HK-2 (cell line): ENCODE data around the gene KCTD17.
A peak's percentile ranks its signal among the peaks of the same experiment; 100 is the strongest.

ENCODE experiments used
- DNase-seq: peaks from one replicate; pipeline ENCODE4 v3.0.0-alpha.2; 2018; ENCODE audit not compliant: unreplicated experiment

The KCTD17 gene

DNA sequence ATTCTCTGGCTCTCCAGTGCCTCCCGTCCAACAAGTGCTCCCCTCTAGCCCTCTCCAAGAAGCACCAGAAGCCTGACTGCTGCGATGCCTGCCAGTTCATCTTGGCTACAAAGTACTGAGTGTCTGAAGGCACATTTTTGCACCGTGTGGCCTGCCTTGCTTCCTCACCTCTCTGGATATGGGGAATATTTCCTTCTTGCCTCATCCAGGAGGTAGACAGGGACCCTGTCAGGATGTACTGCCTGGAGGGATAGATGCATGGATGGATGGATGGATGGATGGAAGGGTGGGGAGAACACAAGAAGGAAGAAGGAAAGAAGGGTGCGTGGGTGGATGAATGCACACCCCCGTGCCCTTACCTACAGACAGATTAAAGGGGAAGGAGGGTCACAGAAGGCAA is 27.6 kb downstream of the KCTD17 start:
- DNase-seq, result no peak

DNA sequence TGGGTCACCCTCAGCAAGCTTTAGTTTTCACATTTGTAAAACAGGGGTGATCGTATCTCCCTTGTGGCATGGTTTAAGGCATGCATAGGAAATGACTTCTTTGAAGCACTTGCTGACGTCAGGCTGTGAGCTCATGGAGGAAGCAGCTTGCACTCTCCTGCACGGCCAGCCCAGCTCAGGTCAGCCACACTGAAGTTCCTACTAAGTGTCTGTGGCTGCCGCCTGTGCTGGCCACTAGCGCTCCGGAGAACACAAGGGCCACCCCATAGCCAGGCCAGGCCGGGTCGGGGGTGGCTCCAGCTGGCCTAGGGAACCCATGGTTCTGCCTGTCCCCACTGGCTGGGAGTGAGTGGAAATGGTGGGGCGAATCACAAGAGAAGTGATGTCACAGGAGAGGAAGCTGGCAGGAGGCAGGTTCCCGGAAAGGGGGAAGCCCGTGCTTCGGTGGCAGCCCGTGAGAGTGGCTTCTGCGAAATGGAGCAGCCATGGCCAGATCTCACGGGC is 28.2 kb downstream of the KCTD17 start:
- DNase-seq, result no peak

DNA sequence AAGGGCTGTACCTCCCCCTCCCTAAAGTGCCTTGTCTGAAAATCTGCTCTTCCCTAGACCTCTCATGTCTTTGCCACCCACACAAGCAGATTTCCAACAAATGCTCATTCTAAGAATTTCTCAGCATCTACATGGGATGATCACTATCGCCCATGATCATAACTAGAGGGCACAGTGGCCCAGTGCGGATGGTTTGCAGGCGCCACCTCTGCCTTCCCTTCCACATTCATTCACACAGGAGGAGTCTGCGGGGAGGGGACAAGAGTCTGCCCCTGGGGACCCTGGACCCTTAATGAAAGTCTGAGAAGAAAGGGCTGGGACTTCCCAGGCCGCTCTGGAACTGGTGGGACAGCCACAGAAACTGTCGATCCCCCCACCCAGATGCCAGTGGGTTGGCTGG is 28.9 kb downstream of the KCTD17 start:
- DNase-seq, result no peak

DNA sequence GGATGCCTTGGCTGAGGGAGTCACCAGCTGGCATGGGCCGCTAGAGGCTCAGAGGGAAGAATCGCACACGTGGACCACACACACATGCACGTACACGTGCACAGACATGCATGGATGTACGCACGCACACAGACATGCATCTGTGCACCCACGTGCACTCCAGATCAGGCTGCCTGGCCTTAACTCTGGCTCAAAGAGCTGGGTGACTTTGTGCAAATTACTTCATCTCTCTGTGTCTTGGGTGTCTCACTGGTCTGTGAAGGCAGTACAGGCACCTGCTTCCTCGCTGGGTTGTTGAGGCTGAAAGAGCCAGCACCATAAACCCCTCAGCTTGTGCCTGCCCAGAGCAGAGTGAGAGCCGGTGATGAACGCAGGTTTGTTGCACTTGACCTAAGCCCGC is 29.3 kb downstream of the KCTD17 start:
- DNase-seq, result no peak

DNA sequence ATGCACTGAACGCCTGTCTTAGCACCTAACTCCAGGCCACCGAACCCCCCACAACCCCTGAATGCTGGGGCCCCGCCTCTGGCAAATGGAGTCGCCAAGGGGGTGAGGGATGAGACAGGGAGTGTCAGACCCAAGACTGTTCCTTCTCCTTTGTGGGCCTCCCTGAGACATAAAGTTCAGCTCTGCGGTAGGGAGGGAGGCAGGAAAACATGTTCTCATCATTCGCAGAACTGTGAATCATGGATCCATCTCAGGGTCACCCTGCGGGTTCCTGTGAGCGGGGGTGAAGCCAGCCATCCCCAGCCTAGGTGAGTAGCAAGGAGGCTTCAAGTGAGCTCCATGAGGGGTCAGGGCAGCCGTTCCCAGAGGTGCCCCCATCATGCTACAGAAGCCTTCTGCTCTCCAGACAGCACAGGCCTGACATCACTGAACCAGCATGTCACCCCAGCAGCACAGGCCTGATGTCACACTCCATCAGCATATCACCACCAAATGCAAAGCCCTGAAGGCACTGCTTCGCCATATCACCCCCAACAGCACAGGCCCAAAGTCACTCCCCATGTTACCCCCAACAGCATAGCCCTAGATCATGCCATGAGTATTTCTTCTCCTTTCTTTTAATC is 30.8 kb downstream of the KCTD17 start:
- no peak for DNase-seq

DNA sequence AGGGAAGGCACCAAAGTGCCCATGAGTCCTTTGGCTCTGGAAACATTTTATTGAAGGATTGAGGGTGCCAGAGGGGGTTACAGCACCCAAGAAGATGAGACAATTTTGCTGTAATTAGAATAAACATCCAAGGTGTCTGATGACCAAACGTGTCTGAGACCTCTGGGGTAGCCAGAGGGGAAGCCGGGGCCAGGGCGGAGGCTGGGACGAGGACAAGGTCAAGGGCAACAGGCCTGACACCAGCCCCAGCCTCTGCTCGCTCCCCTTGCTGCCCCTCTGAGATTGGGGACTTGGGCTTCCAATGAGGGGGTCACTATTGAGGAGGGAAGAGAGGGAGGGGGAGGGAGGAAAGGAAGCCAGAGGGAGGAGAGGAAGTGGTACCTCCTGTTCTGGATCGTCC is 32.4 kb downstream of the KCTD17 start:
- no peak for DNase-seq

DNA sequence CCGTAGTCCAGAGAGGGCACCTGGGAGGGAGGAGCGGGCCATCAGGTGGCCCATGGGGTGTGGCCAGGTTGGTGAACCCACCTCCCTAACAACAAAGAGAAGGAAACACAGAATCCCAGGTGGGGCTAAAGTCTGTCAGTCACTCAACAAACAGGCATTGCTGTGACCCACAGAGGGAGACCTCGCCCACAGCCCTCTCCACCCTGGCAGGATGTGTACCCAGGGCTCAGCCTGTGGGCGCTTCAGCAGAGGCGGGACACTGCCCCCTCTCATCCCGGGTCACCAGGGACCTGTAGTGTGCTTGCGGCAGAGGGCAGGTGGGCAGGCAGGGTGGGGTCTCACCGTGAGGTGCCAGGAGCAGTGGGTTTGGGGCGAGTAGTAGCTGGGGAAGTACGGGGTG is 32.8 kb downstream of the KCTD17 start:
- DNase-seq, result no peak

DNA sequence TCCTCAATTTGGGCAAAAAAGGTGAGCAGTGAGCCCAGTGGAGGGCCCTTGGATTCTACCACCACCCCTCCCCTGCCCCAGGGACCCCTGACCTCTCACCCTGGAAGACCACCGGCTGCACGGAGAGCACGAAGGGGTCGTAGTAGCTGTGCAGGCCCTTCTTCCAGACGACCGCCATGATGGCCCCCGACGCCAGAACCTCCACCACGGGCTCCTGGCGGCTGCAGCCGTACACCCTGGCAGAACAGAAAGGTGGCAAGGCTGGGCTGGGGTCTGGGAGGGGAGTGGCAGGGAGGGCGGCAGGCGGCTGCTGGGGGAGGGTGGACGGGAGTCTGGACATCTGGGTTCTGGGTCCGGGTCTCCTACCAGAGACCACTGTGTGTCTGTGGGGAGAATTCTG is 34.6 kb downstream of the KCTD17 start:
- DNase-seq, result no peak

DNA sequence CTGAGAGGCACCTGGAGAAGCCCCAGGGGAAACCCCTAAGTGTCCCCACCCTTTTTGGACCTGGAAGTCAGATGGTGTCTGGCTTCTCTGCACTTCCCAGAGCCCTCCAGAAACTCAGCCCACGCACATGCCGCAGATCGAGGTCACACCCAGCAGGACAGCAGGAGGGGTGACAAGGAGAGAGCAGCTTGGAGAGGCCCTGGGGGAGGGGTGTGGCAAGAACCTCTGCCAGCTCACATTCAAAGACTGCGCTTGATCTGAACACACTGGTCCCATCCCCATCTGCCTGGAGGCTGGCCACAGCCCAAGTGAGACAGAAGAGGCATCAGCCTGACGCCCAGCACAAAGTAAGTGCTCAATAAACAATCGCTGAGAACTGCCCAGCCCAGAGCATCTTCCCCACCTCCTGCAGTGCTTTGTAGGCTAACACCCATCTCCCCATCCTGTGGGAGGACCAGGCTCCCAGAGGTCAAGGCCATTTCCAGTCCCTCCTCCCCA is 36.6 kb downstream of the KCTD17 start:
- DNase-seq, result peak; percentile 29

DNA sequence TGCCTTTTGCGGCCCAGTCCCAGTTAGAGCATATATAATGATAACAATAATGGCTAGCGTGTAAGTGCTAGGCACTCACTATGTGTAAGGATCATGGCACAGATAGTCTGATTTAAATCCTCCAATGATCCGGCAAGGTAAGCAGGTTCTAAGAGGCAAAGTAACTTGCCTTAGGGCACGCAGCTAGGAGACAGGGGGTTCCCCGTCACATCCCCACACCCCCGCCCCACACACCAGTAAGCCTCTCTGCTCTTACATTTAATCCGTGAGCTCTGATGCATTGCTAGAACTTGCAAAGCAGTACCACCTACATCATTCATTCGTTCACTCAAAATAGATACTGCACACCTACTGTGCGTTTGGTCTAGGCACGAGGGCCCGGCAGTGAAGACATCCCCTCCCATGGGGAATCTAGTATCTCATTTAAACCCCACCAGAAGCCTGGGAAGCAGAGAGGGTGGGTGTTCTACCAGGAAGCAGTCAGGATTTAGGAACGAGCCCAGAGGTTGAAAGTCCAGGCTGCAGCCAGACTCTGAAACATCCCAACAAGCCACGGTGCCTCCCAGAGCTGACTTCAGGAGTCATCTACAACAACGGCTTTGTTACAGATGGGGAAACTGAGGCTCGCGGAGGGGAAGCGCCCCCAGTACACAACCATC is 37.3 kb downstream of the KCTD17 start:
- DNase-seq, result no peak

DNA sequence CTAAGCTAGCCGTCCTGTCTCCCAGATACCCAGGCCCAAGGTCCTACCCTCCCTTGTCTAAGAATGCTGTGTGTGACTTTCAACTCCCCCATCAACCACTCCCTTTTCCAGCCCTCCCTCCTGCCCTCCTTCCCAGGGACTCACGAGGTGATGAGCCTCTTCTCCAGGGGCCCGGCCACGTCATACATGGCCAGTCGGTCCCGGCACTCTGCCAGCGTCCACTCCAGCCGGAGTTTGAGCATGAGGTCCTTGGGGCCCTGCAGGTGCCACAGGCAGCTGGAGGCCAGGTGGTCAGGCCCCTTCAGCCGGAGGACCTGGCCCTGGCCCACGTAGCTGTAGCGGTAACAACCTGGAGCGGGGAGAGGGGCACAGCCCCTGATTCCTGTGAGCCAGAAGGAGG is 37.9 kb downstream of the KCTD17 start:
- DNase-seq, result peak; percentile 54

DNA sequence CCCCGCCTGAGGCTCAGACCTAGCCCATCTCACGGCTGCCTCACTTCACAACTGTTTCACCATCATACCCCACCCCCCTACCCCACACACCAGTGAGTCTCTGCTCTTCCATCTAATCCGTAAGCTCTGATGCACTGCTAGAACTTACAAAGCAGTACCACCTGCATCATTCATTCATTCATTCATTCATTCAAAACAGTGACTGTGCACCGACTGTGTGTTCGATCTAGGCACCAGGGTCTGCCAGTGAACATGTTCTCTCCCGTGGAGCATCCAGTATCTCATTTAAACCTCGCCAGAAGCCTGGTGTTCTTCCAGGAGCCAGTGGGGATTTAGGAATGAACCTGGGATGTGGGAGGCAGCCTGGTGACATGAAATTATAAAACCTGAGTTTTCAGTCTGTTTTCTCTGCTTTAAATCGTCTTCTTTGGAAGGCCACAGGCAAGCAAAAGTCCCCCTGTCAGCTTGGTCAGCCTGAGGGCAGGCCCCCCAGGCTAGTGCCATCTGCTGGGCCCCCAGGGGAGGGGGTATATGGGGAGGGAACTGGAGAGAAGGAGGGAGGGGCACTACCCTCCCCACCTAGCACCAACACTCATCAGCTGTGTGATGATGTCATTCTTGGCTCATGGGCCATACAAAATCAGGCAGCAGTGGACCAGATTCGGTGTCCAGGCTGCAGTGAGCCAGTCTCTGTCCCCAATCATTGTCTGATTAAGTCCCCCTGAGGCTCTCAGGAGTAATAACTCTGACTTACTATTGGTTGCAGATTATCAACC is 39.6 kb downstream of the KCTD17 start:
- no peak for DNase-seq

DNA sequence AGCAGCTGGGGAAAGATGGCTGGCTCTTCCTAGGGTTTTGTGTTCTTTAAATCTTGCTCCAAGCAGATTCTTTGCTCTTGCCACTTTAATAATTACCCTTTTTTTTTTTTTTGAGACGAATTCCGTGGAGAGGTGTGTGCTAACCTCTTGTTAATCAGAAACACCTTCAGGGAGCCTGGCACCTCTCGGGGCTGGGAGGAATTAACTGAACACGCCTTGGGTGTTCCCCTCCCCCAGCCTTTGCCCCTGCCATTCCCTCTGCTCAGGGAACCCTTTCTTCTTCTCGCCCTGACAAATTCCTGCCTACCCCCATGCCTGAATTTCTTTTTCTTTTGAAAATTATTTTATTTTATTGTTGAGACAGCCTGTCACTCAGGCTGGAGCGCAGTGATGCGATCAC is 40.5 kb downstream of the KCTD17 start:
- no peak for DNase-seq

DNA sequence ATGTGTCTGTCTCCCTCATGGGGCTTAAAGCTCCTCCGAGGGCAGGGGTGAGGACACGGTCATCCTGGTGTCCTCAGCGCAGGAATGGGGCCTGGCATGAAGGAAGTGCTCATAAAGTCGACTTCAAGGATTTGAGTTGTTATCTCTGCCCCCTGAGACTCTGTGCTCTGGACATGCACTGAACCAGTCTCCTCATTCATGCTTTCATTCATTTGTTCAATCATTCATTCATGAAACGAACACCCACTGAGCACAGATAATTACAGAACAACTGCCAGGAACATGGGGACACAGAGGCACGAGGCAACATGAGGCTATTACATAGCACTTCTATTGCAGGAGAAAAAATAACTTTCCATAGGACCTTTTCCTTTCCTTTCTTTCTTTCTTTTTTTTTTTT is 41.5 kb downstream of the KCTD17 start:
- DNase-seq, result no peak

DNA sequence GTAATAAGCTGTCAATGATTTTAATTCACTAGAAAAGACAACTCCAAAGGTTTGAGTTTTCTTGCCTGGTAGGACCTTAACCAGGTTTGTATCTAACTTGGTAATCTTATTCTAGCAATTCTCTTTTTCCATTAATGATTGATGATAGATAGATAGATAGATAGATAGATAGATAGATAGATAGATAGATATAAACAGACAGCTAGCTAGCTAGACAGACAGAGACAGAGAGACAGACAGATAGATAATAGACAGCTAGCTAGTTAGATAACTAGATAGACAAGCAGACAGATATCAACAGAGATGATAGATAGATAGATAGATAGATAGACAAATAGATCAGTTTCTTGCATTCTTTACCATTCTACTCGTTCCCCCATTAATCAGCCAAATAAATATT is 42.7 kb downstream of the KCTD17 start:
- DNase-seq, result no peak

DNA sequence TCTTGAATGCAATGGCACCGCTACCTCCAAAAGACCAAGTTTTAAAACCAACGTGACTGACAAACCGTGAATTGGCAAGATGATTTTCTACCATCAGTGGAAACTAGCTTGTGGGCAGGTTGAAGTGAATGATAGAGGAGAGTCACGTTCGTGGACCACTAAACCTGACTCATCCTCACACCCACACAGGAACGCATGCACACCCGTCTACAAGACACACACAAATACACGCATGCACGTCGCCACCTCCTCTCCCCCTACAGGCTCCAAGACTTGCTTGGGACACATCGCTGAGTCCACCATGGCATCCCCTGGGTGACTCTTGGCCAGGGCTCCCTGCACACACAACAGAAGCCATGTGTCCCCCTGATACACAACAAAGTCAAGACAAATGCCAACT is 43.6 kb downstream of the KCTD17 start:
- DNase-seq, result no peak

DNA sequence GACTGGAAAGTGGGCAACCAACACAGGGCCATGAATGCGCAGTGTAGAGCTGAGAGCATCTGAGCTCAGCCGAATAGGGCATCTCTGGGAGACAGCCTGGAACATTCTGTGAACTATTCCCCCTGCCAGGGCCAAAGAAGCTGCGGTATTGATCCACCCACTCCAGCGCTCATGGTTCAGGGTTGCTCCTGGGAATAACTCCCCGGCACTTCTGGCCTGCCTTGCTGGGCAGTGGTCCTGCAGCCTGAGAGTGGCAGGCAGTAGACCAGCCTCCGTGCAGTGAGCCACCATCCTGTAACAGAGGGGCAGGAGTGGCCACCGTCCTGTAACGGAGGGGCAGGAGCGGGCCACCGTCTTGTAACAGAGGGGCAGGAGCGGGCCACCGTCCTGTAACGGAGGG is 45.8 kb downstream of the KCTD17 start:
- DNase-seq, result no peak

DNA sequence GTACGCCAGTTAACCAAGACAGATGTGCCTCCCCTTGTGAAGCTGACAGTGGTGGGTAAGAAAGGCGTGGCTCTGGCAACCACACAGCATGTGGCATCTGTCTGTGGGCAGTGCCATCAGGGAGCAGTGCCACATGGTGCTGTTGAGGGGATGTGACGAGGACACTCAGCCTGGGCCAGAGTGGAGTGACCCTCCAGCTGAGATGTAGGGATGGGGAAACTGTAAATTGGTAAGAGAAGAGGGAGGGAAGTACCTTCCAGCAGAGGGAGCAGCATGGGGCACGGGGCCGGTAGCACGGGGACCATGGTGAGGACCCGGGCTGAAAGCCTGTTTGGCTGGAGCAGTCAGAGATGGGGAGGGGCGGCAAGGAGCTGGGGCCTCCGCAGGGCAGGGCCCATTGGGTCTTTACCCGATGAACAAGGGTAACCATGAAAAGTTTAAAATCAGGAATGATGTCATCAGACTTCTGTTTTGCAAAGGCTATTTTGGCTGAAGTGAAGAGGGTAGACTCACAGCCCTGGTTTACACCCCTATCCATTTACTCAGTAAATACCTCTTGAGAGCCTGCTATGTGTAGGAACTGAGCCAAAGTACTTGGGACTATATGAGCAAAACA is 47.5 kb downstream of the KCTD17 start:
- no peak for DNase-seq

DNA sequence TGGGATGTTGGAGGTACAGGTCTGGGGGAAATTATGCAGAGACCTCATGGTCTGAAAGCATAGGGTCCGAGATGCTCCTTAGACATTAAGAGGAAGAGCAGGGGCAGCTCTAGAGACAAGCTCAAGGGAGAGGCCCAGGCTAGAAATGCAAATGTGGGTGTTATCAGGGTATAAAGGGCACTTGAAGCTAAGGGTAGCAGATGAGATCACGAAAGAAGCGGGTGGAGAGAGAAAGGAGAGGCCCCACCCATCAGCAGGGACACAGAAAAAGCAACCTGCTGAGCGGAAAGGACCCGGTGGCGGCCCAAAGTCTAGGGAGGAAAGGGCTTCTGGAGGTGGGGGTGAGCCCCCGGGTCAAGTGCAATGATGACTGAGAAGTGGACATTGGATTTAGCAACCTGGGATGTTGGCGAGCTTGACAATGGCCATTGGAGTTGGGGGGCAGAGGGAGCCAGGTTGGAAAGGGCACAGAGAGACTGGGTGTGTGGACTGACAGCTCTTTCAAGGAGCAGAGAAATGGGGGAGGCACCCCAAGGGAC is 49.1 kb downstream of the KCTD17 start:
- no peak for DNase-seq

DNA sequence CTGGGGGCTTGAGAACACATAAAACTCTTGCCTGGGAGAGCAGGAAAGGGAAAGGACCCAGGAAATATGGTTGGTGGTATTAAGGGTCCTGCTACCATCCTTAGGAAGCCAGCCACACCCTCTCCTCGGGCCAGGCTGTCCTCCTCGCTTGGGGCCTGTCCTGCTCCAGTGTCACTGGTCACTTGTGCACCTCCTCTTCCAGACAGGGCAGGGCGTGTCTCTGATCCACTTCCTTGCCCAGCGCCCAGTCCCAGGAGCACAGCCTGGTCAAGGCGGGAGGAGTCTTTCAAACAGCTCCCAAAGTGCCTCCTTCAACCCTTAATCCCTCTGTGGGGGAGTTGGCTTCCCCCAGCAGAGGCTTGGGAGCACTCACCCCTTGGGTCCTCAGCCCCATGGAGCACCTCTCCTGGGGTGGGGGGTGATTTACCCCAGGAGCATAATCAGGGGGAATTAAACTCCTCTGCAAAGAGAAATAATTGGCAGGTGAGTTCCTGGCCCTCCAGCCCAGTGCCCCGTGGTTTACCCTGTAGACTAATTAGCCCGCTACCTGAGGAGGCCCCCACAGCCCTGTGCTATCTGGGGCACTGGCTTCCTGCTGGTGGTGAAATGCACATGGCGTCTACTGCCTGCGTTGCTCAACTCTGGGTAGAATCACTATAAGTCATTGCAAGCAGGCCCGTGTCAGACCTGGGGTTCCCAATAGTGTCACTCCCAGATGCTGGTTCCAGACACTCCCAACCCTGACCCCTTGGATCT is 49.9 kb downstream of the KCTD17 start:
- no peak for DNase-seq

DNA sequence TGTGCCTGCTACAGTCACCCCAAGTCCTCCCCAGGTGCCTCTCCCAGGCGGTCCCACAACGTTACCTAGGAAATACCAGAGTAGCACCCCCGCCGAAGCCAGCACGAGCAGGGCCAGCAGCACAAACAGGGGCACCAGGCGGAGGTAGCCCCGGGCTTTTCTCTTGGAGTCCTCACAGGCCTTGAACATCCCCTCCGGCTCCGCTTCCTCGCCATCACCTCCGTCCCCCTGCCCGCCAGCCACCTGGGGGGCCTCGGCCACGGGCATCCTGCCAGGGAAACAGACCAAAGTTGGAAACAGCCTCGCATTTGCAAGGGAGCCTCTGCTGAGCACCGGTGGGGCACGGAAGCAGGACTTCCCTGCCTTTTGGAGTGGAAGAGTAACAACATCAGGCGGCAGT is 51.6 kb downstream of the KCTD17 start:
- DNase-seq, result no peak
